Naive thymus-derived CD4-positive, alpha-beta T cell (primary cell): Measurements from ENCODE around the gene SMPD3. TPM values are rescaled to one million over a fixed set of nuclear protein-coding genes. Genes with fewer than 3 reads are reported as not detected.
A peak's percentile ranks its signal among the peaks of the same experiment; 100 is the strongest.

Source experiments
- ATAC-seq: fragments of 150-1000 bp; cut with Tn5 transposase; 2 replicates; pipeline ENCODE4 v1.10.0; 2021; ENCODE audit warnings: mild to moderate bottlenecking, moderate library complexity
- CTCF ChIA-PET: fragments of 350-600 bp; sonication (Branson Sonifier 250); formaldehyde crosslinking; loops from one replicate; lab custom pipeline; 2021; ENCODE audit warnings: antibody characterized with exemption; lab: Charles Lee
- POLR2A ChIA-PET: fragments of 350-600 bp; sonication (Branson Sonifier 250); formaldehyde crosslinking; loops from one replicate; lab custom pipeline; 2021; ENCODE audit warnings: antibody characterized with exemption, inconsistent platforms; lab: Charles Lee
- DNase-seq, 9 donors: peaks; one replicate each; pipeline versions ENCODE4 v3.0.0 to v3.0.0-alpha.2; 2020 to 2022; ENCODE audit warnings: mixed read lengths in 1 of 9
- H3K27ac ChIP-seq: one replicate; pipeline ENCODE4 v1.7.0; 2013; ENCODE audit warnings: mild to moderate bottlenecking, low read depth, low read length, moderate library complexity
- H3K27me3 ChIP-seq, 2 donors: one replicate each; pipeline ENCODE4 v1.7.0; 2013; ENCODE audit warnings: low read length in 2 of 2, mild to moderate bottlenecking in 2 of 2, moderate library complexity in 2 of 2; ENCODE audit not compliant: control insufficient read depth in 2 of 2, insufficient read depth in 2 of 2
- H3K36me3 ChIP-seq, 3 experiments: 1 replicate in 2 of 3; 2 replicates in 1 of 3; pipeline ENCODE4 v1.7.0; 2013; ENCODE audit warnings: low read length in 3 of 3, mild to moderate bottlenecking in 3 of 3, moderate library complexity in 1 of 3; ENCODE audit not compliant: insufficient read depth in 3 of 3, control insufficient read depth in 2 of 3
- H3K4me1 ChIP-seq, 2 donors: one replicate each; pipeline ENCODE4 v1.7.0; 2013; ENCODE audit warnings: low read length in 2 of 2, mild to moderate bottlenecking in 2 of 2, moderate library complexity in 1 of 2; ENCODE audit not compliant: control insufficient read depth in 2 of 2, insufficient read depth in 2 of 2
- H3K4me3 ChIP-seq: 2 replicates; pipeline ENCODE4 v1.7.0; 2013; ENCODE audit warnings: mild to moderate bottlenecking, low read length
- H3K9me3 ChIP-seq, 3 experiments: 1 replicate in 2 of 3; 2 replicates in 1 of 3; pipeline ENCODE4 v1.7.0; 2013; ENCODE audit warnings: low read length in 3 of 3; ENCODE audit not compliant: control insufficient read depth in 2 of 3
- H3K27ac Mint-ChIP-seq, 9 donors: one replicate each; pipeline ENCODE4 v1.8.0; 2020 to 2022; ENCODE audit warnings: mixed read lengths in 9 of 9, mild to moderate bottlenecking in 8 of 9, moderate library complexity in 5 of 9, inconsistent platforms in 2 of 9
- H3K27me3 Mint-ChIP-seq, 5 donors: one replicate each; pipeline ENCODE4 v1.8.0; 2021 to 2022; ENCODE audit warnings: mixed read lengths in 5 of 5, mild to moderate bottlenecking in 1 of 5
- H3K36me3 Mint-ChIP-seq, 5 donors: one replicate each; pipeline ENCODE4 v1.8.0; 2020 to 2022; ENCODE audit warnings: mixed read lengths in 5 of 5, mild to moderate bottlenecking in 3 of 5, inconsistent platforms in 1 of 5
- H3K4me1 Mint-ChIP-seq, 7 donors: one replicate each; pipeline ENCODE4 v1.8.0; 2020 to 2022; ENCODE audit warnings: mixed read lengths in 7 of 7, mild to moderate bottlenecking in 3 of 7, inconsistent platforms in 1 of 7
- H3K4me3 Mint-ChIP-seq, 10 donors: one replicate each; pipeline ENCODE4 v1.8.0; 2020 to 2022; ENCODE audit warnings: mild to moderate bottlenecking in 10 of 10, mixed read lengths in 10 of 10, moderate library complexity in 6 of 10, inconsistent platforms in 2 of 10
- H3K9me3 Mint-ChIP-seq, 11 donors: one replicate each; pipeline ENCODE4 v1.8.0; 2020 to 2022; ENCODE audit warnings: mixed read lengths in 11 of 11, mild to moderate bottlenecking in 4 of 11, inconsistent platforms in 1 of 11, moderate library complexity in 1 of 11
- intact Hi-C, 2 donors: fragments of 100-400 bp; cut with micrococcal nuclease; formaldehyde crosslinking; loops; one replicate each; pipeline ENCODE4 v1.15.1; 2023
- polyA plus RNA-seq, 2 donors: library from polyadenylated mRNA; unstranded; fragments of 300-500 nt; fragmentation: Illumina TruSeq; gene quantifications; one replicate each; pipeline ENCODE4 v1.2.3, GENCODE V29; 2021
- total RNA-seq, 6 experiments: library from RNA in 5 of 6; stranded (reverse) in 5 of 6; gene quantifications; 1 replicate in 5 of 6; 2 replicates in 1 of 6; pipeline ENCODE4 v1.2.3 and lab custom pipeline; 2021 to 2026

The SMPD3 gene
- total and polyA plus RNA-seq, 7 experiments from 2014 or later, result 0.32 to 6.1 (median 1.8) TPM

DNA sequence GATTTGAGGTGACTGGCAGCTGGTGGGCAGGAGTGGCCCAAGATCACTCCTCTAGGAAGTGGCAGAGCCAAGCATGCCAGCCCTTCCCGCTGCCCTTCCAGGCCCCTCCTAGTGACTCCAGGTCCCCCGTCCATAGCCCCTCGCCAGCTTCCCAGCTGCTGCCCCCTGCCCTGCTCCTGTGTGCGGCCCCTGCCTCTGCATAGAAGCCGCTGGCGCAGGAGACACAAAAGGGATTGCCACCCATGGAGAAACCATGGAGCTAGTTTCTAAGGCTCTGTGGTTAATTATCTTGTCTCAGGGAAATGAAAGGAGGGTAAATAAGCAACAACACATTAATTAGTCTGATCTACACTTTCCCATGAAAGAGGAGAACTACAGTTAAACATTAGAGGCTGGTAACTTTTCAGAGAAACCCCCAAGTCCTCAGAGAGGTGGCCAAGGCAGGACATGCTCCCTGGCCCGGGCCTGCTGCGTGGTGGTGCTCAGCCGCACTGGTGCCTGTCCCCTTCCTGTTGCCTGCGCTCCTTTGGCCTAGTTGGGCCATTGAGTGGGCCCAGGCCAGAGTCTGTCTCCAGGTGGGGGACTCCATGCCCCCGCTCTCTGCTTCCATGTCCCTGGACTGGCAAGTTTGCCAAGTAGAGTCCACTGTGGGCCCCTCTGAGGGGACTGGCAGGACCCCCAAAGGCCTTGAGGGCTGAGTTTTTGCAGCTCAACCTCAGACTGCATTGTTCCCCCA lies 72.3 kb downstream of the SMPD3 start:
- Mint-ChIP-seq H3K27ac (no peak overlapping the region), H3K36me3 (no peaks in the 10 kb centered on the region), H3K9me3 (no peaks in the 10 kb centered on the region), H3K27me3 (peaks cover 0 to 46% (median 0%) of the 10 kb centered on the region in 5 donors), H3K4me1 (peaks cover 0 to 27% (median 19%) of the 10 kb centered on the region in 7 donors), H3K4me3 (no peak overlapping the region)
- no peak overlapping the region for H3K27ac ChIP-seq
- DNase-seq, result peak in 1 of 9 donors; percentile 5
- intact Hi-C loops, result no loop called here
- POLR2A ChIA-PET, result interaction anchor here (0.6 kb wide), 1 partner anchor 63 kb away, joined by 3 read pairs; no protein-coding TSS in a partner anchor
- ATAC-seq, result no peak
- H3K36me3 ChIP-seq, result no peaks in the 10 kb centered on the region
- H3K9me3 ChIP-seq, result no peaks in the 10 kb centered on the region
- no peak overlapping the region for H3K4me3 ChIP-seq
- H3K4me1 ChIP-seq, result peaks cover 0 to 32% of the 10 kb centered on the region in 2 donors
- CTCF ChIA-PET, result interaction anchor here (1.2 kb wide), 1 partner anchor 45 kb away, joined by 4 read pairs; no protein-coding TSS in a partner anchor
- no peaks in the 10 kb centered on the region for H3K27me3 ChIP-seq

DNA sequence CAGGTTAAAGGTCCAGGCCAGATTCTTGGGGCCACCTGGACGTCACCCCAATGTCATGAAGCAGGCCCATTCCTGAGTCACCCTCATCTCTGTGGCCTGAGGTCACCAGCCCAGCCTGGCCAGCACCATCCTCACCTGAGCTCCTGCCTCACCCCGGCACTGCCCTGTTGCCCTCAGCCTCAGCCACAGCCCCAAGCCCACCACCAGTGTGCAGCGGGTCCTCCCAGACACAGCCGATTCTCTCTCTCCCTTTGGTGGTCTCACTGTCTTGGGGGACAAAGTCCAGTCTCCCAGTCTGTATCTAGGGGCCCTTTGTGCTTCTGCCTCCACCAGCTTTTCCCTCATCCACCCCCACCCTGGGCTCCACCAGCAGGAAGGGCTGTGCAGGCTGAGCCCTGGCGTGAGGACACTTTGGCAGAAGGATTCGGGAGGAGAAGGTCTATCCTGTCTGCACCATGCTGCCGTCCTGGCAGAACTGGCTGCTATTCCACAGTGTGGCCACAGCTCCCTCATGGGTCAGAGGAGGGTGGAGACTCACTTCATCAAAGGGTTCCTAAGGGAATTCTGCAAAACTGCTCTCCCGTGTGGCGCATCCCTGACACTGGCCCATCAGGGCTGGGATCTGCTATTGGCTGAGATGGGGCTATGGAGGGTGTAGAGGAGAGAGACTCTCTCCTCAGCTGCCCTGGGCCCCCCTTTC lies 73.2 kb downstream of the SMPD3 start:
- Histone ChIP-seq H3K27ac (no peak overlapping the region), H3K4me3 (no peak overlapping the region), H3K27me3 (no peaks in the 10 kb centered on the region), H3K9me3 (no peaks in the 10 kb centered on the region), H3K36me3 (no peaks in the 10 kb centered on the region), H3K4me1 (peaks cover 7 to 33% of the 10 kb centered on the region in 2 donors)
- ChIA-PET POLR2A (interaction anchor here (1.2 kb wide), 1 partner anchor 18 kb away, joined by 3 read pairs; no protein-coding TSS in a partner anchor), CTCF (interaction anchor here (1.2 kb wide), 1 partner anchor 46 kb away, joined by 4 read pairs; no protein-coding TSS in a partner anchor)
- intact Hi-C loops, result no loop called here
- Mint-ChIP-seq H3K27ac (no peak overlapping the region), H3K9me3 (no peaks in the 10 kb centered on the region), H3K4me1 (peaks cover 7 to 30% (median 23%) of the 10 kb centered on the region in 7 donors), H3K36me3 (no peaks in the 10 kb centered on the region), H3K27me3 (peaks cover 0 to 49% (median 0%) of the 10 kb centered on the region in 5 donors), H3K4me3 (no peak overlapping the region)
- ATAC-seq (no peak), DNase-seq (peak in 1 of 9 donors; percentile 5)

DNA sequence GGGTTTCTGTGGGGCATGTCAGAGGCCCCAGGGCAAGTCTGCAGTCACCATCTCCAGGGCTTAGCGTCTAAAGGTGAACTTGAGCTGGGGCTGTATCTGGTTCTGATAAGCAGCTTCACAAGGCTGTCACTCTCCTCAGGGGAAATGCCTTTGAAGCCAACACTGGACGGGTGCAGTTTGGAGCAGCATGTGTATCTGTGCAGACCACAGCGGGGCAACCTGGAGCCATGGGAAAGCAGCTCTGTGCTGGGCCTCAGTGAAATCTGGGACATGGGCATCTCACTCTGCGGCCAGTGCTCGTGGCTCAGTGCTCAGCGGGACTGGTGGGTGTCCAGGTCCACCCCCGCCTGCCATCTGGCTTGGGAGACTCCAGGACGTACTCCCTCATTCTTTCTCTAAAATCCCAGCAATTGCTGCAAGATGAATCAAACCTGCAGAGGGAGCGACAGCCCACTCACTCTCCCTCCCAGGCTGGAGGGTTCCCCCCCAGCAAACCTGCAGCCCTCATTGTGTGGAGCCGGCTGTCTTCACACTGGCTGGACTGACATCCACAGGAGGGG lies 74.0 kb downstream of the SMPD3 start:
- Mint-ChIP-seq H3K27me3 (peaks cover 0 to 51% (median 0%) of the 10 kb centered on the region in 5 donors), H3K9me3 (no peaks in the 10 kb centered on the region), H3K36me3 (no peaks in the 10 kb centered on the region), H3K4me3 (no peak overlapping the region), H3K4me1 (peaks cover 14 to 30% (median 26%) of the 10 kb centered on the region in 7 donors), H3K27ac (no peak overlapping the region)
- intact Hi-C loops, result no loop called here
- no peaks in the 10 kb centered on the region for H3K9me3 ChIP-seq
- POLR2A ChIA-PET, result interaction anchor here (1.2 kb wide), 1 partner anchor 17 kb away, joined by 3 read pairs; no protein-coding TSS in a partner anchor
- CTCF ChIA-PET, result interaction anchor here (1.2 kb wide), 1 partner anchor 46 kb away, joined by 4 read pairs; no protein-coding TSS in a partner anchor
- no peaks in the 10 kb centered on the region for H3K36me3 ChIP-seq
- peaks cover 15 to 34% of the 10 kb centered on the region in 2 donors for H3K4me1 ChIP-seq
- no peak for ATAC-seq
- no peak for DNase-seq
- no peak overlapping the region for H3K27ac ChIP-seq
- no peak overlapping the region for H3K4me3 ChIP-seq
- H3K27me3 ChIP-seq, result no peaks in the 10 kb centered on the region

DNA sequence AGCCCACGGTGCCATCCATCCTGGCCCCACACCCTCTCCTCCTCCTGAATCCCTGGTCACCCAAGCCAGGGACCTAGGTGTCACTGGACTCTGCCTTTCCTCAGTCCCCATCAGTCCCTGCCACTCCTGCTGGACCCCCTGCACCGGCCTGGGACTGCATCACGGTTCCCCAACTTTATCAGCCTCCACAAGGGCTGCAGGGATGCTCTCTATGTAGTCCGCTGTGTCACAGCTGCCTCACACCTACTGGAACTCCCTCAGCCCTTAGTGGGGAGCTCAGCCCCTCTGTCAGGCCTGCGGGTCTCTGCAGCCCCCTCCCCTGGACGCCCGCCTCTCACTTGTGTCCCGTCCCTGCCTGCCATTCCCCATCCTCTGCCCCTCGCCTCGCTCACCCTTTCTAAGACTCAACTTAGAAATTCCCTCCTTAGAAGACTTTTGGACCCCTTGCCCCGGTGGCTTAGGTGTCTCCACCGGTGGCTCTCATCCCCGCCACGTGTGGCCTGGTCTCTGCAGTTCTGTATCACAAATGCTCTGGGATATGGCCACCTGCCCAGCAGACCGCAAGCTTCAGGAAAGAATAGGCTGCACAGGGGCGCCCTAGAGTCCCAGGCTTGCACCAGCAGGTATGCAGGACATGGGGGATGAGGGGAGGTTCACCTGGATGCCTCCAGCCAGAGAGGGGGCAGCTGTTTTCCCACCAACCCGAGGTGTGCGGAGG lies 74.6 kb downstream of the SMPD3 start:
- ChIA-PET POLR2A (interaction anchor here (1.2 kb wide), 1 partner anchor 17 kb away, joined by 3 read pairs; no protein-coding TSS in a partner anchor), CTCF (no interaction called here)
- DNase-seq, result peak in 1 of 9 donors; percentile 5
- H3K4me1 Mint-ChIP-seq, result peaks cover 21 to 30% (median 25%) of the 10 kb centered on the region in 7 donors
- no peaks in the 10 kb centered on the region for H3K36me3 Mint-ChIP-seq
- H3K27ac ChIP-seq, result no peak overlapping the region
- peaks cover 19 to 34% of the 10 kb centered on the region in 2 donors for H3K4me1 ChIP-seq
- ATAC-seq, result no peak
- no peaks in the 10 kb centered on the region for H3K9me3 Mint-ChIP-seq
- peak overlapping the region in 1 of 9 donors; percentile 53 for H3K27ac Mint-ChIP-seq
- H3K36me3 ChIP-seq, result no peaks in the 10 kb centered on the region
- H3K4me3 Mint-ChIP-seq, result peak overlapping the region in 1 of 10 donors; percentile 23
- no peaks in the 10 kb centered on the region for H3K9me3 ChIP-seq
- no peaks in the 10 kb centered on the region for H3K27me3 ChIP-seq
- intact Hi-C loops, result no loop called here
- peaks cover 0 to 53% (median 0%) of the 10 kb centered on the region in 5 donors for H3K27me3 Mint-ChIP-seq
- no peak overlapping the region for H3K4me3 ChIP-seq

DNA sequence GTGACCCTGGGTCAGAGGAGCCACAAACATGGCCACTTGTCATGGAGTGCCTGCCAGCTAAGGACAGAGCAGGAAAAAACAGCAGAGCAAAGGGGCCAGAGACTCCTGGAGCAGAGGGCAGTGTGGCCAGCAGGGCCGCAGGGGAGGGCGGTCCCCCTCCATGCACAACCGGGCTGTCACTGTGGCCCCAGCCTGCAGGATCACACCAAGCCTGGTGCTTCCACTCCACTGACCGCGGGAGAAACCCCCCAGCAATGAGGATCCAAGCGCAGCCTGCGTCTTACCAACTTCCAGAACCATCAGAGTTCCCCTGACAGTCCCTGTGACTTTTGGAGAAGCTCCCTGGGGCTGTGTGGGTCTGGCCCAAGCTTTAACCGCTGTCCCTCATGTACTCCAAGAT lies 75.5 kb downstream of the SMPD3 start:
- H3K27me3 ChIP-seq, result no peaks in the 10 kb centered on the region
- Mint-ChIP-seq H3K27ac (no peak overlapping the region), H3K27me3 (peaks cover 0 to 58% (median 0%) of the 10 kb centered on the region in 5 donors), H3K4me1 (peaks cover 27 to 37% (median 32%) of the 10 kb centered on the region in 7 donors), H3K36me3 (no peaks in the 10 kb centered on the region), H3K9me3 (no peaks in the 10 kb centered on the region), H3K4me3 (no peak overlapping the region)
- peaks cover 23 to 38% of the 10 kb centered on the region in 2 donors for H3K4me1 ChIP-seq
- ATAC-seq (no peak), DNase-seq (no peak)
- POLR2A ChIA-PET, result no interaction called here
- H3K36me3 ChIP-seq, result no peaks in the 10 kb centered on the region
- no peaks in the 10 kb centered on the region for H3K9me3 ChIP-seq
- no peak overlapping the region for H3K27ac ChIP-seq
- CTCF ChIA-PET, result no interaction called here
- H3K4me3 ChIP-seq, result no peak overlapping the region
- intact Hi-C loops, result no loop called here

DNA sequence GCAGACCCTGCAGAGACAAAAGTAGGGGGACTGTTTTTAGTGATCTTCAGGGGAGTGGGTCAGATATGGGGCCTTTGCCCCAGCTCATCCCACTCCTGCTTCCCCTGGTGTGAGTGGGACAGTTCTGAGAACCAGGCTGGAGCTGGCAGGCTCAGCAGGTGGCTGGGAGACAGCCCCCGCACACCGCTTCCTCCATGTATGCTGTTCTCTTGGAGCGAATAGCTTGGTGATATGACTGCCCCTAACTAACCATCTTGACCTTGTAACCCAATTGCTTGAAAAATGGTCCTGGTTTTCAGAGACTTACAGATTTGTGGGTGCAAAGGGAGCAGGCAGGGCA lies 76.0 kb downstream of the SMPD3 start:
- peaks cover 27 to 41% (median 36%) of the 10 kb centered on the region in 7 donors for H3K4me1 Mint-ChIP-seq

More for the DNA sequence above, 76.0 kb downstream of the SMPD3 start:
- H3K4me3 Mint-ChIP-seq, result no peak overlapping the region
- intact Hi-C loops, result no loop called here
- H3K27ac Mint-ChIP-seq, result no peak overlapping the region
- no peaks in the 10 kb centered on the region for H3K36me3 ChIP-seq
- no peak for ATAC-seq
- no peaks in the 10 kb centered on the region for H3K9me3 ChIP-seq
- no peaks in the 10 kb centered on the region for H3K36me3 Mint-ChIP-seq
- no peak for DNase-seq
- H3K4me1 ChIP-seq, result peaks cover 23 to 43% of the 10 kb centered on the region in 2 donors
- no peaks in the 10 kb centered on the region for H3K9me3 Mint-ChIP-seq
- H3K27me3 Mint-ChIP-seq, result peaks cover 0 to 60% (median 0%) of the 10 kb centered on the region in 5 donors
- no peak overlapping the region for H3K4me3 ChIP-seq
- no peaks in the 10 kb centered on the region for H3K27me3 ChIP-seq
- no peak overlapping the region for H3K27ac ChIP-seq
- ChIA-PET CTCF (no interaction called here), POLR2A (no interaction called here)
